A549 (cell line): ENCODE measurements around the gene USP32.

Experiments
- CEBPB ChIP-seq, 2 experiments: fragments of >200 bp in 1 of 2; sonication (Bioruptor Twin) in 1 of 2; formaldehyde crosslinking in 1 of 2; IDR thresholded peaks; 2 replicates each; pipeline ENCODE4 v1.6.1; 2012 to 2016
- CHD2 ChIP-seq: fragments of 150-350 bp; IDR thresholded peaks from 2 replicates; pipeline ENCODE4 v1.6.1; 2014; ENCODE audit warnings: low read length; ENCODE audit not compliant: partially characterized antibody
- EP300 ChIP-seq, 2 experiments: fragments of >200 bp; sonication (Bioruptor Twin); formaldehyde crosslinking; IDR thresholded peaks; 2 replicates in 1 of 2; 3 replicates in 1 of 2; pipeline ENCODE4 v1.6.1; 2016 to 2017
- KDM5A ChIP-seq: fragments of 200-600 bp; sonication (generic); IDR thresholded peaks from 2 replicates; pipeline ENCODE4 v1.6.1; 2016; ENCODE audit warnings: antibody characterized with exemption, mild to moderate bottlenecking
- MAX ChIP-seq: IDR thresholded peaks from 2 replicates; pipeline ENCODE4 v1.6.1; 2012
- NFE2L2 ChIP-seq: fragments of 150-350 bp; conservative IDR thresholded peaks from 2 replicates; pipeline ENCODE4 v1.6.1; 2014; ENCODE audit warnings: low read length
- POLR2A ChIP-seq: IDR thresholded peaks from 2 replicates; pipeline ENCODE4 v1.6.1; 2012; ENCODE audit warnings: mild to moderate bottlenecking, low read length
- RAD21 ChIP-seq, 2 experiments: fragments of >200 bp in 1 of 2; sonication (Bioruptor Twin) in 1 of 2; formaldehyde crosslinking in 1 of 2; IDR thresholded peaks in 1 of 2; conservative IDR thresholded peaks in 1 of 2; 2 replicates in 1 of 2; 3 replicates in 1 of 2; pipeline ENCODE4 v1.6.1; 2012 to 2018; ENCODE audit warnings: inconsistent platforms in 1 of 2
- TF ChIP-seq, protein P1 (sequence below): fragments of >200 bp; sonication (Bioruptor Twin); formaldehyde crosslinking; IDR thresholded peaks from 3 replicates; pipeline ENCODE4 v1.5.1; 2016
- TF ChIP-seq, protein P2 (sequence below): fragments of 150-350 bp; IDR thresholded peaks from 2 replicates; pipeline ENCODE4 v1.6.1; 2014; ENCODE audit warnings: low read depth, mild to moderate bottlenecking, low read length

GRCh38 chr17:60345233-60345632 is 46.7 kb downstream of the USP32 start:
- TF ChIP-seq CHD2 (no peak), CEBPB (IDR thresholded peaks at IDR 0.05) (no peak), KDM5A (no peak), EP300 (IDR thresholded peaks at IDR 0.05) (no peak), POLR2A (no peak), RAD21 (conservative IDR thresholded peaks at IDR 0.05 in 1 of 2, IDR thresholded peaks at IDR 0.05 in 1 of 2) (no peak), NFE2L2 (no peak), MAX (no peak)
- TF ChIP-seq, protein P1, sequence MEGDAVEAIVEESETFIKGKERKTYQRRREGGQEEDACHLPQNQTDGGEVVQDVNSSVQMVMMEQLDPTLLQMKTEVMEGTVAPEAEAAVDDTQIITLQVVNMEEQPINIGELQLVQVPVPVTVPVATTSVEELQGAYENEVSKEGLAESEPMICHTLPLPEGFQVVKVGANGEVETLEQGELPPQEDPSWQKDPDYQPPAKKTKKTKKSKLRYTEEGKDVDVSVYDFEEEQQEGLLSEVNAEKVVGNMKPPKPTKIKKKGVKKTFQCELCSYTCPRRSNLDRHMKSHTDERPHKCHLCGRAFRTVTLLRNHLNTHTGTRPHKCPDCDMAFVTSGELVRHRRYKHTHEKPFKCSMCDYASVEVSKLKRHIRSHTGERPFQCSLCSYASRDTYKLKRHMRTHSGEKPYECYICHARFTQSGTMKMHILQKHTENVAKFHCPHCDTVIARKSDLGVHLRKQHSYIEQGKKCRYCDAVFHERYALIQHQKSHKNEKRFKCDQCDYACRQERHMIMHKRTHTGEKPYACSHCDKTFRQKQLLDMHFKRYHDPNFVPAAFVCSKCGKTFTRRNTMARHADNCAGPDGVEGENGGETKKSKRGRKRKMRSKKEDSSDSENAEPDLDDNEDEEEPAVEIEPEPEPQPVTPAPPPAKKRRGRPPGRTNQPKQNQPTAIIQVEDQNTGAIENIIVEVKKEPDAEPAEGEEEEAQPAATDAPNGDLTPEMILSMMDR: no peak
- TF ChIP-seq, protein P2, sequence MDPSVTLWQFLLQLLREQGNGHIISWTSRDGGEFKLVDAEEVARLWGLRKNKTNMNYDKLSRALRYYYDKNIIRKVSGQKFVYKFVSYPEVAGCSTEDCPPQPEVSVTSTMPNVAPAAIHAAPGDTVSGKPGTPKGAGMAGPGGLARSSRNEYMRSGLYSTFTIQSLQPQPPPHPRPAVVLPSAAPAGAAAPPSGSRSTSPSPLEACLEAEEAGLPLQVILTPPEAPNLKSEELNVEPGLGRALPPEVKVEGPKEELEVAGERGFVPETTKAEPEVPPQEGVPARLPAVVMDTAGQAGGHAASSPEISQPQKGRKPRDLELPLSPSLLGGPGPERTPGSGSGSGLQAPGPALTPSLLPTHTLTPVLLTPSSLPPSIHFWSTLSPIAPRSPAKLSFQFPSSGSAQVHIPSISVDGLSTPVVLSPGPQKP: no peak
